IPS-NIHi11 (cell line): ENCODE measurements around the gene DUSP10.
A peak's percentile ranks its signal among the peaks of the same experiment; 100 is the strongest.

Experiments used
- DNase-seq: peaks from one replicate; pipeline ENCODE4 v3.0.0; 2012; ENCODE audit warnings: mixed read lengths, low spot score

The DUSP10 gene

GRCh38 chr1:221762121-221762520 lies 20.2 kb upstream of the DUSP10 start:
- no peak for DNase-seq

DNA sequence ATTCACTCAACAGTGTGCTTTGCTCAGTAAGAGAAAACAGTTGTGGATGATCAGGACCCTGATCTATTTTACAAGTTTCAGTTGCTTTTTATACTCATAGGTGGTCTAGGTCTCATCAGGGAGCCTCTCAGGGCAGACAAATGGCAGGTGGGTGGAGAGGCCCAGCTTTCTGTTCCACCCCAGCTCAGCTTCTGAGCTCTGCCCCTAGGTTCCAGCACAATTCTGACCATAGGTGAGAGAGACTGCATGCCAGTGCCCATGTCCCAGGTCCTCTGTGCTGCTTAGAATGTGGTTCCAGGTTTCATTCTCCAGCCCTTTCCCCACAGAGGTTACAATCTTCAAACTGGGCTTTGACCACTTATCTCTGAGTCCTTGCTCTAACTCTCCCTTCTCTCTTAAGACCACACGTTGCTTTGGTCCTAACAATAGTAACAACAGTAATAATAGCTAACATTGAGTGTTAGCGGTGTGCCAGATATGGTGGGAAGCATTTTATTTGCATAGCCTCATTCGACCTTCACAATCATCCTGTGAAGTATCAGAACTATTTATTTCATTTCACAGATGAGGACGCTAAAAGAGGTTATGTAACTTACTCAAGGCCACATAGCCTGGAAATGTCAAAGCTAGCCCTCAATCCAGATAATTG lies 19.6 kb upstream of the DUSP10 start:
- no peak for DNase-seq

DNA sequence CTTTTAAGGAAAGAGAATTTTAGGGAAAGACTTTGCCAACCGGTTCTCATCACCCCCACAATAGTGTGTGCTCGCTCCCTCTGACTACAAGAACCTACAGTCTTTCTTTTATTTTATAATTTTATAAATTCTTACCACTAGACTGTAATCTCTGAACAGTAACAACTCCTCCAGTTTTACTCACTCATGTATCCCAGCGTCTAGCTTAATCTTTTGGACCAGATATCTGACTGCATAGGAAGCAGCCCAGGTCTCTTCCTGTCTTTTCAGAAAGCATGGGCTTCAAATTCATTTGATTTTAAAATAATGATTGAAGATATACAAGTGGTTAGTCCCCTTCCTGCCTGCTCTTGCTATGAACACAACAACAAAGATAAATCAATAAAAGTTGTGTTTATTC lies 19.0 kb upstream of the DUSP10 start:
- no peak for DNase-seq

- DNase-seq = no peak
These were observed 17.5 kb upstream of the DUSP10 start for GRCh38 chr1:221759436-221759835.

- DNase-seq = no peak
These were observed 16.6 kb upstream of the DUSP10 start for GRCh38 chr1:221758455-221758854.

- DNase-seq = no peak
These were observed 15.1 kb upstream of the DUSP10 start for GRCh38 chr1:221756830-221757551.

- DNase-seq = no peak
These were observed 11.9 kb upstream of the DUSP10 start for GRCh38 chr1:221753828-221754188.

- no peak for DNase-seq
These were observed 9.5 kb upstream of the DUSP10 start for GRCh38 chr1:221751226-221751887.

- DNase-seq = no peak
These were observed 7.1 kb upstream of the DUSP10 start for GRCh38 chr1:221748981-221749380.

- DNase-seq = no peak
These were observed 6.0 kb upstream of the DUSP10 start for GRCh38 chr1:221747839-221748238.

DNA sequence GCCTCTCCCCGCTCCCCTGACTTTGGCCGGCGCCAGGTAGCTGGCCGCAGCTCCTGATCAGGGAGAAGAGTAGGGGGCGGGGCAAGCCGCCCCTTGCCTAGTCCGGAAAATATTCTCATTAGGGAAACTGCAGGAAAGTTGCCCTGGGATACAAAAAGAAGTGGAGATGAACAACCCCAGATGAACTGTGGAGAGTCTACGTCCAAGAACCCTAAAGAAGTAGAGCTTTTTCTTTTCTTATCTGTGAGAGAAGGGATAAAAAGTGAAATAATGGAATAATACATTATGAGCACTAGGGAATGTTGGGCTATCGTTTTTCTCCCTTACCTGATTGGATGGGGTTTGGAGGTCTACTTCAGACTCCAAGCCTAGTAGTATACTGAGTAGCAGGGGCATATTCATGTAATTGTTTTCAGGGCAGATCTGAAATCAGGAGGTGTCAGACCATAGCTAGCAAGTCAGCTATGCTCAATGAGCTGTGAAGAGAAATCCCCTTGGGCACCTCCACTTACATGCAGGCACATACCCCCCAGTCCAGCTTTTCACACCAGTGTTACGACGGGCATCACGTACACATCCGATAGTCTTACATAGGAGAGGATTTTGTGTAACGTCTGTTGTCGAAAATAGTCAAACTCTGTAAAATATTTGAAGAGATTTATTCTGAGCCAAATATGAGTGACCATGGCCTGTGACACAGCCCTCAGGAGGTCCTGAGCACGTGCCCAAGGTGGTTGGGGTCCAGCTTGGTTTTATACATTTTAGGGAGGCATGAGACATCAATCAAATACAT lies 1.7 kb upstream of the DUSP10 start:
- DNase-seq = no peak

- peak; percentile 58 for DNase-seq
These were observed 896 bp upstream of the DUSP10 start for GRCh38 chr1:221742555-221743415.

DNA sequence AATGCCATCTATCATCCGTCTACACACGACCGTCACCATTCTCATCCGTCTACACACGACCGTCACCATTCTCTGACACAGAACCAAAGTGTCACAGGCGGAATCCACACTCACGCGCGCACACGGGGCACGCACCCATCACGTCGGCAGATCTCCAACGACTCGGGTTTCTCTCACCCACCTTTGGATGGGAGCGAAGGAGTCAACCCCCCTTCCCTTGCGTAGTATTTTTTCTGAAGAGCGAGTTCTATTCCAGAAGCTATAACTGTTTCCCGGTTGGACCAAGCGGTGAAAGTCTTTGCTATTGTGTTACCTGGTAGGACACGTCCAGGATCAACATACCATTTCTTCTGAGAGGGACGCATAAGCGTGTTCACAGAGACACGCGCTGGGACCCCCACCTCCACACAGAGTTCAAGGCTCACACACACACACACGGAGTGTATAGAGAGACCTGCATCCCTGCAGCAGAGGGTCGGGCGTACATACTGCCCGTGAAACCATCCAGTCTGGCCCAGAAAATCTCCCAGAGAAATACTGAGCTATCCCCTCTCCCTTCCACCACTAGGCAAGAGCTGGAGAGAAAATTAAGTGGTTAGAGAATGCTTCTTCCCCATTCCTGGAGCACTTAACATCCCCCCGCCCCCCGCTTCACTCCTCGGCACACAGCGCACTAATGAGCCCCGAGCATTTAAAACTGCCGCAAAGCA lies 741 bp downstream of the DUSP10 start:
- peak; percentile 21 for DNase-seq

DNA sequence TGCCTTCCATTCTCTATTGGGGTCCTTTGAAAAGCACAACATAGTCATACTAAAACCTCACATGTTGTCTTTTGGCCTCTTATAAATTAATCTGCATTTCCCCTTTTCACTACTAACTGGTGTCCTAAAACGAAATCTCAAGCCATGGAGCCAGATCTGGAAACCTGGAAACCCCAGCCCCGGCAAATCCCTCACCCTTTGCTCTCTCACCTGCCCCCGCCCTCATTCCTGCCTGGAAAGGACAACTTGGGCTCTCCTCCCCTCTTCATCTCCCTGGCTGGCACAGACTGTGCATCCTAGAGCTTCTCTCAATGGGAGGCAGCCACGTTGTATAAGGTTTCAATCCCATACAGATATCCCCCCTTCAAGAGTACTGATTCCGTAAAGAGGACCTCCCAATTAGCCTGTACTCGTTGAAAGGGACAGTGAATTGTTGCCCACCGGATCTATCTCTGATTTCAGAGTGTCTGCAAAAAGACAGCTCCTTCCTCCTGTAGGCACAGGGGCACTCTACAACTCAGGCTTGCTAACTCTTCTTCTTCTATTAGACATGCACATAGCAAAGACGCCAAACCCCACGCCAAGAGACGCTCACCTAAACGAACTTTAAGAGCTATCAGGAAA lies 1.4 kb downstream of the DUSP10 start:
- no peak for DNase-seq

GRCh38 chr1:221739677-221740025 lies 2.2 kb downstream of the DUSP10 start:
- DNase-seq = no peak

DNA sequence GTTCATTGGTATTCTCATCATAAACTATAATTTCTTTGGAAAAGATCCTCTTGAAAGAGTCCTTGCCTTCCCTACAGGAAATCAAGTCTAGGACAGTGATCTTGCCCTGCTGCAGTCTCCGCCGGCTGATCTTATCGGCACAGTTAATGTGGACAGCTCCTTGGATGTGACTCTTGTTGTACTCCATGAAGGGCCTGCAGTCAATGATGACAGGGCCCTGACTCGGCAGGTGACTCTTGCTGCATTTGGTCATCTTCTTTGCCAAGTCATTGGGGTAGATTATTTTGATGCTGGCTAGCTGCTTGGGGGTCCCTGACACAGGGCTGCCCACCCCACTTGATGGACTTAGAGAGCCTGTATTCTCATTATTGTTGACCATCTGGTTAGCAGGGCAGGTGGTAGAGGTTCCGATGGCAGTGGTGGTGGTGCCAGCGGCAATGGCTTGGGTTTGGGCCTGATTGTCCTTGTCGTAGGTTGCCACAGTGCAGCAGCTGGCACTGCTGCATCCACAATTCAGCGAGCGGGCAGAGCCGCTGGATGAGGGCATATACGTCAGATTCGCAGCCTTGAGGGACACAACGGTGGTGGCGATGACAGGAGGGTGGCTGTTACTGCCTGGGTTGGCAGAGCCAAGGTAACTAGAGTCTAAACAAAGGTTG lies 2.7 kb downstream of the DUSP10 start:
- no peak for DNase-seq

- DNase-seq = no peak
These were observed 5.2 kb downstream of the DUSP10 start for GRCh38 chr1:221736714-221737113.

- DNase-seq = no peak
These were observed 5.9 kb downstream of the DUSP10 start for GRCh38 chr1:221735999-221736398.

- no peak for DNase-seq
These were observed 7.7 kb downstream of the DUSP10 start for GRCh38 chr1:221734187-221734586.

DNA sequence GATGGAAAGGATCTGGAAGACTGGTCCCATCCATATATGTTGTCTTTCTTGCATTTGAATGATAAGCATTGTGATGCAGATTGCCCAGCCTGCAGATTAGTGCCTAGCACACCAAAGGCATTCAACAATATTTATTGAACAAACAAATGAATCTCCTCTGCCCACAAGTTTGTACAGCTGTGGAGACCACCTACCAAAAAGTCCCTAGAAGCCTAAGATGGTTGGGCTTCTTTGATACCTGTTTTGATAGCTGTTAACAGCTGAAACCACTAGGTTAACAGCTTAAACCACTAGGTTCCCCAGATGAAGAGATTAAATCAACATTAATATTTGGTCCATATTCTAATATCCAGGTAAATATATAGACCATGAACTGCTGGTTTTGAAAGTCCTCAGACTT lies 9.8 kb downstream of the DUSP10 start:
- DNase-seq = no peak
